ENCODE results near the gene SLC46A1.

DNA sequence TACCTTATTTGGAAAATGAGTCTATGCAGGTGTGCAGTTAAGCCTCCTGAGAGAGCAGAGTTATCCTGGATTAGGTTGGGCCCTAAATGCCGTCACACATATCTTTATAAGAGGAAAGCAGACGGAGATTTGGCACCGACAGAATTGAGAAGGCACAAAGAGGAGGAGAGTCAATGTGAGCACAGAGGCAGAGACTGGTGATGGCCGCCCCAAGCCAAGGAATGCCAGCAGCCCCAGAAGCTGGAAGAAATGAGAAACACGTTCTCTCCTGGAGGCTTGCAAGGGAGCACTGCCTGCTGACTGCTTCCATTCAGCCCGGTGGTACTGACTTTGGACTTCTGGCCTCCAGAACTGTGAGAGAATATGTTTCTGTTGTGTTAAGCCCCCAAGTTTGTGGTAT is 3.2 kb downstream of the SLC46A1 start:
- TF ChIP-seq EZH2phosphoT487 (conservative IDR thresholded peaks at IDR 0.05; ENCODE audit: low read length) = no peak
- TF ChIP-seq, protein P1, sequence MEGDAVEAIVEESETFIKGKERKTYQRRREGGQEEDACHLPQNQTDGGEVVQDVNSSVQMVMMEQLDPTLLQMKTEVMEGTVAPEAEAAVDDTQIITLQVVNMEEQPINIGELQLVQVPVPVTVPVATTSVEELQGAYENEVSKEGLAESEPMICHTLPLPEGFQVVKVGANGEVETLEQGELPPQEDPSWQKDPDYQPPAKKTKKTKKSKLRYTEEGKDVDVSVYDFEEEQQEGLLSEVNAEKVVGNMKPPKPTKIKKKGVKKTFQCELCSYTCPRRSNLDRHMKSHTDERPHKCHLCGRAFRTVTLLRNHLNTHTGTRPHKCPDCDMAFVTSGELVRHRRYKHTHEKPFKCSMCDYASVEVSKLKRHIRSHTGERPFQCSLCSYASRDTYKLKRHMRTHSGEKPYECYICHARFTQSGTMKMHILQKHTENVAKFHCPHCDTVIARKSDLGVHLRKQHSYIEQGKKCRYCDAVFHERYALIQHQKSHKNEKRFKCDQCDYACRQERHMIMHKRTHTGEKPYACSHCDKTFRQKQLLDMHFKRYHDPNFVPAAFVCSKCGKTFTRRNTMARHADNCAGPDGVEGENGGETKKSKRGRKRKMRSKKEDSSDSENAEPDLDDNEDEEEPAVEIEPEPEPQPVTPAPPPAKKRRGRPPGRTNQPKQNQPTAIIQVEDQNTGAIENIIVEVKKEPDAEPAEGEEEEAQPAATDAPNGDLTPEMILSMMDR (IDR thresholded peaks at IDR 0.05; ENCODE audit: insufficient read depth, low read length, poor library complexity, severe bottlenecking) = no peak
